C4-2B (cell line): ENCODE measurements around the gene RTKN.
A peak's percentile ranks its signal among the peaks of the same experiment; 100 is the strongest.

Source experiments
- H3K27ac ChIP-seq: fragments of 450-650 bp; 2 replicates; pipeline ENCODE4 v1.5.1; 2017
- ZFX ChIP-seq: fragments of 450-650 bp; IDR thresholded peaks from 2 replicates; pipeline ENCODE4 v1.6.1; 2017
- TF ChIP-seq, protein P1 (sequence below): fragments of 450-650 bp; conservative IDR thresholded peaks from 2 replicates; pipeline ENCODE4 v1.5.1; 2017; ENCODE audit warnings: mild to moderate bottlenecking

RTKN gene

GRCh38 chr2:74391209-74391579 lies 50.5 kb downstream of the RTKN start:
- TF ChIP-seq, protein P1, sequence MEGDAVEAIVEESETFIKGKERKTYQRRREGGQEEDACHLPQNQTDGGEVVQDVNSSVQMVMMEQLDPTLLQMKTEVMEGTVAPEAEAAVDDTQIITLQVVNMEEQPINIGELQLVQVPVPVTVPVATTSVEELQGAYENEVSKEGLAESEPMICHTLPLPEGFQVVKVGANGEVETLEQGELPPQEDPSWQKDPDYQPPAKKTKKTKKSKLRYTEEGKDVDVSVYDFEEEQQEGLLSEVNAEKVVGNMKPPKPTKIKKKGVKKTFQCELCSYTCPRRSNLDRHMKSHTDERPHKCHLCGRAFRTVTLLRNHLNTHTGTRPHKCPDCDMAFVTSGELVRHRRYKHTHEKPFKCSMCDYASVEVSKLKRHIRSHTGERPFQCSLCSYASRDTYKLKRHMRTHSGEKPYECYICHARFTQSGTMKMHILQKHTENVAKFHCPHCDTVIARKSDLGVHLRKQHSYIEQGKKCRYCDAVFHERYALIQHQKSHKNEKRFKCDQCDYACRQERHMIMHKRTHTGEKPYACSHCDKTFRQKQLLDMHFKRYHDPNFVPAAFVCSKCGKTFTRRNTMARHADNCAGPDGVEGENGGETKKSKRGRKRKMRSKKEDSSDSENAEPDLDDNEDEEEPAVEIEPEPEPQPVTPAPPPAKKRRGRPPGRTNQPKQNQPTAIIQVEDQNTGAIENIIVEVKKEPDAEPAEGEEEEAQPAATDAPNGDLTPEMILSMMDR = no peak
- no peak for TF ChIP-seq ZFX
- peak overlapping the region; percentile 88 for H3K27ac ChIP-seq

DNA sequence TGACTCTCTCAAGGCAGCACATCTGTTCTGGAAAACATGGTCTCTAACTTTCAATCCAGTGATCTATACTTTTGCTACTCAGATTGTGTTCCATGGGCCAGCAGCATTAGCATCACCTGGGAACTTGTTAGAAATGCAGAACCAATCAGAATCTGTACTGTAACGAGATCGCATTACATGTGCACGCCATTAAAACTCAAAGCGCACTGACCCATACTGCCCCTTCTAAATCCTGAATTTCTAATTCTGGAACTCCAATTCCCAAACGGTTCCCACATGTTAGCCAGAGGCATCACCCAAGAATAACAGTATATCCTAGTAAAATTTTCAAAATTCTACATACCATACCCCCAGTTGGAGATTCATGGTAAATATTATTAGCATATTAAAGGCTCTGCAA lies 51.1 kb downstream of the RTKN start:
- TF ChIP-seq, protein P1 = no peak
- TF ChIP-seq ZFX = no peak
- no peak overlapping the region for H3K27ac ChIP-seq

- TF ChIP-seq ZFX = no peak
- TF ChIP-seq, protein P1 = no peak
Observed at GRCh38 chr2:74387346-74387745, 54.4 kb downstream of the RTKN start.

DNA sequence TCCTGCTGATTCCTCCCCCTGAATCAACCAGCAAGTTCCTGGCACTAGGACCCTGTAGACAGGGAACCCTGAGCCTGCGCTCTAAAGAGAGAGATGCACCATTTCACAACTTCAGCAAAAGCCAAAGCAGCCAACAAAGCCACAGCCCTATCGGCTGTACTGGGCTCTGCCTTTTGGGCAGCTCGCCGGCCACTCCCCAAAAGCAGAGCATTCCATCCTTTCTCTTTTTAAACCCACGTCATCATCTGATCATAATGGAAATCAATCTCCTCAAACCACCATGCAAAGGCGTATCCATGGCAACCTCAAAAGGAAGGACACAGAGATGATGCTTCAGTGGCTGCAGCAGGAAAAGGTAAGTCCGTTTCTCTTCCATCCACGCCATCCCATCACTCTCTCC lies 56.3 kb downstream of the RTKN start:
- H3K27ac ChIP-seq = no peak overlapping the region
- TF ChIP-seq ZFX = no peak
- TF ChIP-seq, protein P1 = no peak

More at GRCh38 chr2:74387346-74387745, 54.4 kb downstream of the RTKN start:
- H3K27ac ChIP-seq = no peak overlapping the region

DNA sequence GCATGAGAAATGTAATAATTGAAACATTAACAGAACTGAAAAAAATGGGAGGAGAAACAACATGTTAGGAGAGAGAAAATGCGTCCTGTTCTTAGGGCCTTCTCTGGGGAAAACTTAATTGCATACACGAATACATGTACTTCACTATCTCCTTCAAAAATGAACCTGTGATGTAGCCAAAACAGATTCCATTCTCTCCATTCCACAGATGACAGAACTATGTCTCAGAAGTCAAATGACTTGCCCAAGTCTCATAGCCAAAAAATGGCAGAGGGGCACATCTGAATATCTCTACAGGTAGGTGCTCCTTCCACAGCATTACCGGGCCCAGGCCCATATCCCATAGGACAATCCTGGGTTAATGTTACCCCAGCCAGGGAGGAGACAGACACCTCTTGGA lies 57.7 kb downstream of the RTKN start:
- H3K27ac ChIP-seq = no peak overlapping the region
- TF ChIP-seq, protein P1 = no peak
- TF ChIP-seq ZFX = no peak

DNA sequence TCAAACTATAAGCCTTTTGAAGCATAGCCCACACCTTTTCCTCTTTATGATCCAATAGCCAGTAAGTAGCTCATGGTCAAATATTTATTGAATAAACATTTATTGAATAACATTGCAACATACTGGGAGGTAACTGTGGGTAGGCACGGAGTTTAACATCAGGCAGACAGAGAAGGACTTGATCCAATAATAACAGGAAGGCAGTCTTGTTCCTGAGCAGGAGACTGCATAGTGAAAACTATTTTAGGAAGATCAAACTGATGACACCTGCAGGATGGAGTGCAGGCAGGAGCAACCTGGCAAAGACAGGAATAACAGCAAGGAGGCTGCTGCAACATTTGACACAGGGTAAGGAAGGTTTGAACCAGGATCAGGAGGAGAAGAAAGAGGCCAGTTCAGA lies 58.5 kb downstream of the RTKN start:
- TF ChIP-seq, protein P1 = no peak
- no peak for TF ChIP-seq ZFX
- H3K27ac ChIP-seq = peak overlapping the region; percentile 49; the same call in 1 of the 2 replicates

GRCh38 chr2:74381751-74382150 lies 60.0 kb downstream of the RTKN start:
- no peak overlapping the region for H3K27ac ChIP-seq
- TF ChIP-seq ZFX = no peak
- TF ChIP-seq, protein P1 = no peak
